Inferior parietal cortex (tissue), 1 donor: ENCODE measurements around the gene GRIP2.

Experiments
- DNase-seq: peaks from one replicate; pipeline ENCODE4 v3.0.0-alpha.2; 2016; ENCODE audit errors: extremely low spot score

The GRIP2 gene

DNA sequence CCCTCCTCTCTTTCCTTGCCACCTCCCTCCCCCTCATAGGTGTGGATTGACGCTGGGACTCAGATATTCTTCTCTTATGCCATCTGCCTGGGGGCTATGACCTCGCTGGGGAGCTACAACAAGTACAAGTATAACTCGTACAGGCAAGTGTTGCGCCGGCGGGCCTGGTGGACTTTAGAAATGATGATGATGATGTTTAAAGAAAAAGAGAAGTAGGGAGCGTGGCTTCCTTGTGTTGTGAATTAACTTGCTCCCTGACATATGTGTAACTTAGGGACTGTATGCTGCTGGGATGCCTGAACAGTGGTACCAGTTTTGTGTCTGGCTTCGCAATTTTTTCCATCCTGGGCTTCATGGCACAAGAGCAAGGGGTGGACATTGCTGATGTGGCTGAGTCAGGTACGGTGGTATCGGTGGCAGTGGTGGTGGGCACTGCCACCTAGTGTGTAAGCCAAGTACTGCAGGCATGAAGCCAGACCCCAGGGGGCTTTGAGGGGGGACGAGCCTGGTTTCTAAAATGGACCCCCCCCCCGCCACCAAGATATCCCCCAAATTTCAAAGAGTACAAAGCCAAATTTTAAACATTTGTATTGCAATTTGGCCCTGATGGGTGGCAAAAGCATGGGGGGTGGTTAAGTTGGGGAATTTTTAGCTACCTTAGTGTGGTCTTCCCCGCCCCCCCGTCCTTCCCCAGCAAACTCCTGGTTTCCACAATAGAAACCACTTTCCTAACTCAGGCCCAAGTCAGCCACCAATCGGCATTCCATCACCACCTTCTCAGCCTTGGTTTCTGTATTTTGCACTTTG is 72.1 kb downstream of the GRIP2 start:
- DNase-seq: peak; percentile 48

DNA sequence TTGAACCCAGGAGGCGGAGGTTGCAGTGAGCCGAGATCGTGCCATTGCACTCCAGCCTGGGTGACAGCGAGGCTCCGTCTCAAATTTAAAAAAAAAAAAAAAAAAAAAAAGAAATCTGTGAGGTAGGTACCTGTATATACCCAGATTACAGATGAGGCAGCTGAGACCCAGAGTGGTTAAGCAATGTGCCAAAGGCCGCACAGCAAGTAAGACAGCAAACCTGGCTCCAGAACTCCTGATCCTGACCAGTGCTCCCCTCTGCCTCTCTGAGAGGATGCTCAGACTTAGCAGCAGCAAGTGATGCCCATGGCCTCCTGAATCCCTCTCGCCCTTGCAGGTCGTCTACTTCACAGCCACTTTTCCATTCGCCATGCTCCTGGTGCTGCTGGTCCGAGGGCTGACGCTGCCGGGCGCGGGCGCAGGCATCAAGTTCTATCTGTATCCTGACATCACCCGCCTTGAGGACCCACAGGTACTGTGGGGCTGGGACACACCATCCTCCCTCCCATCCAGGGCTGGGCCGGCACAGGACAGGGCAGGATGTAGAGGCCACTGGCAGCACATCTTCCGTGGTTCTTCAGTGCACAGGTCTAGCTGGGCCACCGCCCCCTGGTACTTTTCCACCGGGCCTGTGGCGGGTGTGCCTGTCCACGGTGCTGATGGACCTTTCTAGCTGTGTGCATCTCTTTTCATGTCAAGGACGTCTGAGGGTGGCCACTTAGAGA is 73.8 kb downstream of the GRIP2 start:
- DNase-seq: no peak

DNA sequence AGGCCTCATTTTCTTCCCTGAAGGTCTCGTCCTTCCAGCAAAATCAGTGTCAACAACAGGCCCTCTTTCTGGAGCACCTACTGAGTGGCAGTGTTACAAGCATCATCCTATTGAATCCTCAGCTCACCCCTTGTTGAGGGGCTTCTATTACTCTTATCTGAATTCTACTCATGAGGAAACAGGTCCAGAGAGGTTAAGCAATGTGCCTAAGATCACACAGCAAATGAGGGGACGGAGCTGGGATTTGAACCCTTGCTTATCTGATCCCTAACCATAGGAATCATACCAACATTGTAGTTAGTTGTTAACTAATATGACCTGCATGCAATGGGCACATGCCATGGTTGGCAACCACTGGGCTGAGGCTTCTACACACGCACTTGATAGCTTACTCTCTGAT is 74.7 kb downstream of the GRIP2 start:
- no peak for DNase-seq

- DNase-seq: no peak
Observed at GRCh38 chr3:14464521-14464920, 75.6 kb downstream of the GRIP2 start.

- DNase-seq: no peak
Observed at GRCh38 chr3:14464141-14464465, 76.0 kb downstream of the GRIP2 start.

GRCh38 chr3:14463330-14464140 is 76.6 kb downstream of the GRIP2 start:
- no peak for DNase-seq

- no peak for DNase-seq
Observed at GRCh38 chr3:14462738-14463137, 77.4 kb downstream of the GRIP2 start.

DNA sequence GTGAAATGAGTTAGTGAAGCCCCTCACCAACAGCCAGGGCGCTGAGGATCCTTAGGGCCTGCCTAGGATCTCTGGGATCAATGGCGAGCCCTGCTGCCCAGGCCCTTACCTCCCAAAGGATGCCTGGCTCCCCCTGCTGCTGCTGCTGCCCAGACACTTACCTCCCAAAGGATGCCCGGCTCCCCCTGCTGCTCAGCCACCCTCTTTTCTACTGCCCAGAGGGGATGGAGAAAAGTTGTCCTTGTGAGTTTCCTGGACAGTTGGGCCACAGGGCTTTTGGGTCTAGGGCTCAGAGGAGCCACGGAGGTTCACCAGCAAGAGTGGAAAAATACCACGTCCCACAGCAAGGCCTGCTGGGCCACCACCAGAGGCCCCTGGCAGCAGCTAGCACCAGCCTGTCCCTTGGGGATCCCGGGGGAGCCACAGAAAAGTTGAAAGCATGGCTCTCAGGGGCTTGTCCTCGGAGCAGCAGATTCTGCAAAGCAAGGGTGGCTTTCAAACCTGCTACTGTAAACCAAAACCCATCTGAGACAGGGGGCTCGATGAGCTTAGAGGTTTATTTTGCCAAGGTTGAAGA is 78.3 kb downstream of the GRIP2 start:
- peak; percentile 22 for DNase-seq

- DNase-seq: no peak
Observed at GRCh38 chr3:14461006-14461747, 79.0 kb downstream of the GRIP2 start.

DNA sequence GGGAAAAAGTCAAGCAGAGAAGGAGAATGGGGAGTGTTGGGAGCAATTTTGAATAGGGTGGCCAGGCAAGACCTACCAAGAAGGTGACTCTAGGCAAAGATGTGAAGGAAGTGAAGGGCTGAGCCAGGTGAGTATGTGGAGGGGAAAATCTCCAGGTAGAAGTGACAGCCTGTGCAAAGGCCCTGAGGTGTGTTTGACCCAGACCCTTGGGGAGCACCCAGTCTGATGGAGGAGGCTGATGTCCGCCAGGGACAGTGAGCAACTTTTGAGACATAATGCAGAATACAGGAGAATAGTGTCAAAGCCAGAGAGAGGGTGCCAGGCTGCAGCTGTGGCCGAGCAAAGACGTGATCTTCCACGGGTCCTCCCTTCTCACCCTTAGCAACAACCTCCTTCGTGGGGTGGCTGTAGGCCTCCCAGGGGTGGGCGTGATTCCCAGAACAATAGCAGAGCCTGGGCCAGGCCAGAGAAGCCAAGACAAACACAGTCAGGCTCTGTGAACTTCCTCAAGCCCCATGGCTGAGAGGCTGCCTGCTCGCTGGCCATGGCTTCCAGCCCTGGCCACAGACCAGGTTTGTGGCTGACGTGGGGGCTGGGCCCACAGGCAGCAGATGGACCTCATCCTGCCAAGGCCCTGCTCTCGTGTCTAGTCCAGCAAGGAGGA is 79.7 kb downstream of the GRIP2 start:
- peak; percentile 59 for DNase-seq

DNA sequence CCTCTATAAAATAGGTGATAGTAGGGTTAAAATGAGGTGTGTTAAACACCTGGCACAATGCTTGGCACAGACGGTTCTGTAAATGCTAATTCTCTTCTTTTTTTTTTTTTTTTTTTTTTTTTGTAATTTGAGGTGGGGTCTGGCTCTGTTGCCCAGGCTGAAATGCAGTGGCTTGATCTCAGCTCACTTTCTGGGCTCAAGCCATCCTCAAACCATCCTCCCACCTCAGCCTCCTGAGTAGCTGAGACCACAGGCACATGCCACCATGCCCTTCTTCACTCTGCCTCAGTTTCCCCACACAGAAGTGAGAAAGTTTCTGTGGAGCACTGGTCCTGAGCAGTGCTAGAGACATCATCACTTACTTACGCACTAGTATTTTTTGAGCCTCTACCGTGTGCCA is 80.4 kb downstream of the GRIP2 start:
- DNase-seq: no peak

- DNase-seq: no peak
Observed at GRCh38 chr3:14459384-14459783, 80.8 kb downstream of the GRIP2 start.

DNA sequence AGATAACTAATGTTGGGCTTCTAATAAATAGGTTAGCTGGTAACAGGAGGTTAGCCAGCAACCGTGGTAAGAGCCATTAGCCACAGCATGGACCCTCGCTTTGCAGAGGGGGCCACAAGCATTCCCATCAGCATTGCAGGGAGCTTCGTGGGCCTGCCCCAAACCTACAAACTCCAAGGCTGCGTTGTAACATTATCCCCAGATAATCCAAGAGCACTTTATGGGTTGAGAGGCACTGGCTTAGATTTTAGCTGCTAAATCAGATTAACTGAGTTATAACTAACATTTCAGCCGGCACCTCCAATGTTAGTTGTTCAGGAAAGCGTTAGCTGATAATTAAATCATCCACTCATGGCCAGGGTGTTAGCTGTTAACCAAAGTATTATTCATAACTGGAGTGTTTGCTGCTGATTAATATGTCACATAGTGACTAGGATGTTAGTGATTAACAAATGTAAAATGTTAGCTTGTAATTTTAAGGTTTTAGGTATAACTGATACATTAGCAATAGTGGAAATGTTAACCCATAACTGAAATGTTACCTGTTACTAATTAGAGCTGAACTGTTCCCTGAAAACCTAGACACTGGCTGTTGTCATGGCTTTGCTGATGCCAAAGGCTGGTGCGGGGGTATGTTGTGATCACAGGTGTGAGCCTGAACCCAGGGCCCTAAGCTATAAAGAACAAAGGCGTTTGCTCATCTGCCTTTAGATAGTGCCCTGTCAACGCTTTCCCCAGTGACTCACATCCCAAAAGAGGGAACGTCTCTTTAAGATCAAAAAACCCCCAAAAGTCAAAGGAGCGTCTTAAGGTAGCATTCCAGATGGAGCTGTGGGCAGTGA is 81.5 kb downstream of the GRIP2 start:
- DNase-seq: no peak

DNA sequence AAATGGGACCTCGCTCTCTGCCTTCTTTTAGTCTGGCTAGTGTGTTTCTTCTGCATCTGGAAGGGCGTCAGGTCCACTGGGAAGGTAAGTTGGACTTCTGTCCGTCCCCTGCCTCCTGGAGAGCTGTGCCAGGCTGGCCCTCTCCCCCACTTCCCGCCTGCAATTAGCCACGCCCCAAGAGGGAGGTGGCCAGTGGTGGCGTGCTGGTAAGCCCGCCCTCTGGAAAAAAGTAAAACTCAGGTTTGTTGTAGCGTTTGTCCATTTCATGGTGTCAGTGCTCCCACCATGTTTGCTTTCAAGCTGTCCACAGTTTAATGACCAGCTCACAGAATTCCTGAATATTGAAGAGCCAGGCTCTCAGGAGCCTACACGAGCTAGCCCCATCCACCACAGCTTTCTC is 82.1 kb downstream of the GRIP2 start:
- DNase-seq: no peak

DNA sequence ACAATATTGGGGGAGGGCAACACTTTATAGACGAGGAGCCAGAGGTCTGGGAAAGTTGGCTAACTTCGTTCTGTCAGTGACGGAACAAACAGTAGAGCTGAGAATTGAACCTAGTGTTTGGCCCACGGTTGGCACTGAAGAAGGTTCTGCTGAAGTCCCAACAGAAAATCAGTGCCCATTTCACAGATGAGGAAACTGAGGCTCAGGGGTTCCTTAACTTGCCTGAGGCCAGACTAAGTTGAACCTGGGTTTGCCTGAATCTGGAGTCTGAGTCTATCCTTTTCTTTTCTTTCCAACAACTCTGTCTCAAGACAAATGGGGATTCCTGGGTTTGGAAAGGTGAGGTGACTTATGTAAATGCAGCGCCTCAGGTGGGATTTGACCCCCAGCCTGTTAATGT is 82.7 kb downstream of the GRIP2 start:
- no peak for DNase-seq

DNA sequence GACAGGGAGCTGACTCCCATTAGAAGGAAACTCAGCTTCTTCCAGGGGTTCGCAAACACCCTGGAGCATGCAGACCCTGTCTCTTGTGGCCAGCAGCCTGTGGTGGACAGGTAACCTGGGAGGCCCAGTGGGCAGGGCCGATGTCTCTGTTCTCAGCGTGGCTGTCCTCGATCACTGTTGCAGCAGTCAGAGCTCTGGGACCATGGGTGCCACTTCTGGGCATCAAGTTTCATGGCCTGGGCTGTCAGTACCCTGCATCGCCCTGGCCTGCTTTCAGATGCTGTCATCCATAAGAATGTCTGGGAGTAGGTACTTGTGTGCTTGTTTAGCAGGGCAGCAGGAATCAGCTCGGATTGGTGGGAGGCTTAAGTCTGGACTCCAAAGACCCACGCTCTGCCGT is 83.3 kb downstream of the GRIP2 start:
- no peak for DNase-seq

- DNase-seq: no peak
Observed at GRCh38 chr3:14455571-14456317, 84.4 kb downstream of the GRIP2 start.

DNA sequence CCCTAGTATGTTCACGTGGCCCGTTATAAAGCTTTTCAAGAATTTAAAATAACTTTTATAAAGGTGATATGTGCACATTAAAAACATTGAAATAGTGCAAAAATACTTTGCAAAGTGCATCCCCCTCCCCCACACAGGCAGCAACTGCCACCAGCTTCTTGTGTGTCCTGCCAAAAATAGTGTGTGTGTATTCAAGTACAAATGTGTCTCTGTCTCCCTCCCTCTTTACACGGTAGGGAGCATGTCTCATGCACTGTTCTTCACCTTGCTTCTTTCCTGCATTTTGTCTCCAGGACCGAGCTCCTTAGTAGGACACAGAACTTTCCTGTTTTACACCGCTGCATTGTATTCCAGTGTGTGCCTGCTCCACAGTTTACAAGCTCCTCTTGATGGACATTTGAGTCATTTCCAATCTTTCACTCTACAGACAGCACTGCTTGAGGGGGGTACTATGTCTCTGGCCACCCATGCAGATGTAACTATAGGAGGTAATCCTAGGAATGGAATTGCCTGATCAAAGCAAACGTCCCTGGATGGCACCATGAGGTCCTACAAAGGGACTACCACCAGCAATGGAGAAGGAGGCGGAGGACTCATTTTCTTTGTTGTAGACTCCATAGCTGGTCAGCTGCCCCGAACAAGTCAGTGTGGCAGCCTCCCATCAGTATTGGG is 85.4 kb downstream of the GRIP2 start:
- no peak for DNase-seq
